ENCODE measurements around the gene OAF.

OAF gene

GRCh38 chr11:120219938-120220746 lies 9.3 kb downstream of the OAF start:
- in situ Hi-C loops (cut with HindIII; ENCODE audit: low sequenced_read_pairs) = no loop called here

DNA sequence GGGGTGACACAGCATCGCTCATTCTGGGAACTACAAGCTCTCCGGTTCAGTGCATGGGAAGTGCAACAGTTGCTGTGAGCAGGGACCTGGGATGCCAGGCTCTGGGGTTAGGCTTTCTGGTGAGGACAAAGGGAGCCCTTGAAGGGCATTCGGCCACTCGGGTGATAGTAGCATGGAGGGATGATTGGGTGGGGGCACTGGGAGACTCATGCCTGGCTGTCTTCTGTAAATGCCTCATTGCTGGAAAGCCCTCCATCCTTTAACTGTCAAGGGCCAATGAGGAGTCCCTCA lies 9.9 kb downstream of the OAF start:
- in situ Hi-C loops (cut with HindIII; ENCODE audit: low sequenced_read_pairs) = no loop called here

DNA sequence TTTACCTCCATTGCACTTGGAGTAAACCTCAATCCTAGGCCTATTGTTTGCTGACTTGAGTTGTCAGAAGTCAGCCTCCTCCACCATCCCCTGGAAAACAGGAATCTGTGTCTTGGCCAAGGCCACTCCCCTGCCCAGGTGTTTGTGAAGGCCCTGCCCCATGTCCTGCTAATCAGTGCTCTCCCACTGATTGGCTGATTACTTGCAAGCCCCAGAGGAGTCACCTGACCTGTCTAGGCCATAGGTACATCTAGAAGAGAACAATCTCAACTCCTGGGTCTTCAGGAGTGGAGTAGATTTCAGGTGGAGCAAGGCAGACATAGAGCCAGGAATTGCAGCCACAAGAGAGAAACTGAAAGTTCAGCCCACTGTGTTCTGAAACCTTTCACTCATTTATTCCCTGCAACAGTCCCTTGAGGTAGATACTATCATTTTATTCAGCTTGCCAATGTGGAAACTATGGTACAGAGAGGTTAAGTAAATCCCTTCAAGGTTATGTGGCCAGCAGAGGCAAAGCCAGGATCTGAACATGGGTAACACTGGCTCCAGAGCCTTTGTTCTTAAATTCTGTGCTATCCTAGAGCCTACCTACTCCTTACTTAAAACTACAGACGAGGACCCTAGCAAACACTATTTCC lies 10.4 kb downstream of the OAF start:
- in situ Hi-C loops (cut with HindIII; ENCODE audit: low sequenced_read_pairs) = no loop called here

DNA sequence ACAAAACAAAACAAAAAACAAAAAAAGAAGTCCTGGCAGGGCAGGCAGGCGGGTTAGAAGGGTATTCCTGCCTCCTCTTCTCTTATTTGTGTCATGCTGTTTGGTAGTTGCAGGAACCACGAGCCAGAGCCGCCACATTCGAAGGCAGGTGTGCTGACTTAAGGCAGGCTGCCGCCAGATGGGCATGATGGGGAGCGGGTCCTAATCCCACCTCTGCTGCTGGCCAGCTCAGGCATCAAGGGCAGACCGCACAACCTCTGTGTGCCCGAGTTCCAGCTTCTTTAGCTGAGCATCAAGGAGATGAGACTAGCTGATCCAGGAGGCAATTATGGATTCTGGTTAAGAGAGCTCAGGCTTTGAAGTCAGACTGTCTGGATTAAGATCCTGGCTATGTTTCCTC lies 12.1 kb downstream of the OAF start:
- in situ Hi-C loops (cut with HindIII; ENCODE audit: low sequenced_read_pairs) = no loop called here

DNA sequence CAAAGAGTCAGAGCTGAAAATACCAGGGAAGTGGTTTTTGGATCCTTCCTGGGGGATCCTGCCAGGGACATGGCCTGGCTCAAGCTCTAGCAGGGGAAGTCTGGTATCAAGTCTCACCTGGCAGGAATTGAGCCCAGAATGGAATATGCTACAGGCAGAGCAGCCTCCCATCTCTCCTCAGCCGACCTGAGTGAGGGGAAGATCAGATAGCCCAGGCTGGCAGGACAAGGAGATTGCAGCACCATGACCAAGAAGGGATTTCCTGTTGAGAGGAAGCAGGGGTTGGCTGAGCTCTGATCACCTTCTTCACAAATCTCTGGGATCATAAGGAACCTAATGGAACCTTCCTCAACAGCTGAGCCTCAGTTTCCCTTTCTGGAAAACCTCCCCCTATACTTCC lies 13.0 kb downstream of the OAF start:
- in situ Hi-C loops (cut with HindIII; ENCODE audit: low sequenced_read_pairs) = no loop called here

- in situ Hi-C loops (cut with HindIII; ENCODE audit: low sequenced_read_pairs) = no loop called here
Measured at GRCh38 chr11:120224361-120224760, 13.5 kb downstream of the OAF start.

DNA sequence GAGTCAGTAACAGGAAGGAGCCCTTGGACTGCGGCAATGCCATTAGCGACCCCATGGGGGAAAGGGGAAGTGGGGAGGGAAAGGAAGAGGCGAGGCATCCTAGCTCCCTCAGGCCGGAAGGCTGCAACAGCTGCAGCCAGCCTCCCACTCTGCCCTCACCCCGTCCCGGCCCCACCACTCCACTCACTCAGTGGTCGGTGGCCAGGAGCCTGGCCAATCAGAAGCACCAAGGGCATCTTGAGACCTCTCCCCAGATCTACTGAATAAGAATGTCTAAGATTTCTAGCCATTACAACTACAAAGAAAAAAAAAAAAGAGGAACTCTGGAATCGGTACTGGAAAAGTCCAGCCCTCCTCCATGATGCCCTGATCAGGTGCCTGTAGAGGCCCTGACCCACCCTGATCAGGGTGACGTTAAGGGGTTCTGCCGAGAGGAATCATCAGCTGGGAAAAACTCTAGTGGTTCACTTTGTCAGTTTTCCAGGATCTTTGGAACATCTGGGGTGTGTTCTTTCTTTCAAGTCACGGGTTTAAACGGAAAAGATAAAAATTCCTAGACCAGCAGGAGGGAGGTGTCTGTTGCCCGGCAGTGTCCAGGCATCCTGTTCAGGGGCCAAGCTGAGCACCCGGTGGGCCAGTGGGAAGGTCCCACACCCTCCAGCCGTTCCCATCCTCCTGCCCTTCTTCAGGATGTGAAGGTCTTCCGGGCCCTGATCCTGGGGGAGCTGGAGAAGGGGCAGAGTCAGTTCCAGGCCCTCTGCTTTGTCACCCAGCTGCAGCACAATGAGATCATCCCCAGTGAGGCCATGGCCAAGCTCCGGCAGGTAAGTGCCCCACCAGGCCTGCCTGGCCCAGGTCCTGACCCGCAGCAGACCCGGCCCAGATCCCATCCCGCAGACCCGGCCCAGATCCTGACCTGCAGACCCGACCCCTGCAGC lies 14.4 kb downstream of the OAF start:
- in situ Hi-C loops (cut with HindIII; ENCODE audit: low sequenced_read_pairs) = loop anchor here (5.0 kb wide), 2 partner anchors 48 to 67 kb away; no protein-coding TSS in a partner anchor

GRCh38 chr11:120226242-120226641 lies 15.4 kb downstream of the OAF start:
- in situ Hi-C loops (cut with HindIII; ENCODE audit: low sequenced_read_pairs) = loop anchor here (5.0 kb wide), 2 partner anchors 49 to 66 kb away; no protein-coding TSS in a partner anchor

GRCh38 chr11:120226714-120227113 lies 15.9 kb downstream of the OAF start:
- in situ Hi-C loops (cut with HindIII; ENCODE audit: low sequenced_read_pairs) = loop anchor here (5.0 kb wide), 2 partner anchors 49 to 66 kb away; no protein-coding TSS in a partner anchor

GRCh38 chr11:120227228-120227852 lies 16.5 kb downstream of the OAF start:
- in situ Hi-C loops (cut with HindIII; ENCODE audit: low sequenced_read_pairs) = loop anchor here (5.0 kb wide), 2 partner anchors 50 to 65 kb away; no protein-coding TSS in a partner anchor

DNA sequence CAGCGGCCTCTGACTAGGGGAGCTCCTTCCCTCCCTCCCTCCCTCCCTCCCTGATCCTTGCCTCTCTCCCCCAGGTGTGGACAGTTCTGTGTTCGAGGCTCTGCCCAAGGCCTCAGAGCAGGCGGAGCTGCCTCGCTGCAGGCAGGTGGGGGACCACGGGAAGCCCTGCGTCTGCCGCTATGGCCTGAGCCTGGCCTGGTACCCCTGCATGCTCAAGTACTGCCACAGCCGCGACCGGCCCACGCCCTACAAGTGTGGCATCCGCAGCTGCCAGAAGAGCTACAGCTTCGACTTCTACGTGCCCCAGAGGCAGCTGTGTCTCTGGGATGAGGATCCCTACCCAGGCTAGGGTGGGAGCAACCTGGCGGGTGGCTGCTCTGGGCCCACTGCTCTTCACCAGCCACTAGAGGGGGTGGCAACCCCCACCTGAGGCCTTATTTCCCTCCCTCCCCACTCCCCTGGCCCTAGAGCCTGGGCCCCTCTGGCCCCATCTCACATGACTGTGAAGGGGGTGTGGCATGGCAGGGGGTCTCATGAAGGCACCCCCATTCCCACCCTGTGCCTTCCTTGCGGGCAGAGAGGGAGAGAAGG lies 18.1 kb downstream of the OAF start:
- in situ Hi-C loops (cut with HindIII; ENCODE audit: low sequenced_read_pairs) = loop anchor here (5.0 kb wide), 2 partner anchors 52 to 63 kb away; no protein-coding TSS in a partner anchor

GRCh38 chr11:120229451-120230424 lies 18.9 kb downstream of the OAF start:
- in situ Hi-C loops (cut with HindIII; ENCODE audit: low sequenced_read_pairs) = loop anchor here (5.0 kb wide), 2 partner anchors 52 to 63 kb away; no protein-coding TSS in a partner anchor

DNA sequence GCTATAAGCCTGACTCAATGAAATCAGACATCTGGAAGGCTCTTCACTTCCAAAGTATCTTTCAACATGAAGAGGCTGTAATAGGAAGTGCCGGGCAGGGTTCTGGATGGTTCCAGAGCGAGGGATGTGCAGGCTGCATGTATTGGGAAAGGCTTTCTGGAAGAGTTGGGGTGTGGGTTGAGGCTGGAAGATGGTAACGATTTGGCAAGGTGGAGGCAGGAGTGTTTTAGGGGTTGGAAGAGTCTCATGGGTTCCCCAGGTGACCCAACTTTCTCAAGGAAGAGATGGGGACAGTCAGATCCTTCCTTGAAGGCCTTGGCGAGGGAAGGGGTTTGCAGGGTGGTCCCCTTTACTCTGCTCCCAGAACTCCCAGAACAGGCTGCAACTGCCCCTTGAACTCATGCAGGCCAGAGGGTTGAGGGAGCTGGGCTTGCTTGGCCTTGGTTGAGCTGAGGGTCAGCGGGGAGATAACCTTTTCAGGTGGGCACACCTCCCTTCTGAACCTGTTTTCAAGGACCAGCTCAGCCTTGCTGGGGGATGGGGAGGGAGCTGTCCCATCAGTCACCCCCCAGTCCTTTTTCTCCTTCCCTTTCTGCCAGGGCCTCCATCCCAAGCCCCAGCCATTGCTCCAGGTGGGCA lies 19.7 kb downstream of the OAF start:
- in situ Hi-C loops (cut with HindIII; ENCODE audit: low sequenced_read_pairs) = no loop called here

DNA sequence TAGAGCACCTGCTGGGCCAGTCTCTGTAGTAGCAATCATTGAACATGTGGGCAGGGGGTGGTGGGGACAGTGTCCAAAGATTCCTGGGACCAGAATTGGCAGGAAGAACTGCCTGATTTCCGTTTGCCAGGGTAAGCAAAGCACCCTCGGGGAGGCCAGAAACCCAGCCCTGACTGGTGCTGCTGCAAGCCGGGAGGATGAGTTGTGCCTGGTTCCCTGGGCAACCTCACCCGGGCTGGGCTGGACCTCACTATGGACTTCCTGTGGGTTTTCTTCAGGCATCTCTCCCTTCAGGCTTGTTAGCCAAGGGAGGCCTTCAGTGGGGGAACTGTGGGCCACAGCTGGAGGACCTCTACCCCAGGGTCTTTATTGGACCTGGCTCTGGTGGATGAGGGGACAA lies 21.1 kb downstream of the OAF start:
- in situ Hi-C loops (cut with HindIII; ENCODE audit: low sequenced_read_pairs) = no loop called here

GRCh38 chr11:120233207-120233803 lies 22.5 kb downstream of the OAF start:
- in situ Hi-C loops (cut with HindIII; ENCODE audit: low sequenced_read_pairs) = no loop called here

DNA sequence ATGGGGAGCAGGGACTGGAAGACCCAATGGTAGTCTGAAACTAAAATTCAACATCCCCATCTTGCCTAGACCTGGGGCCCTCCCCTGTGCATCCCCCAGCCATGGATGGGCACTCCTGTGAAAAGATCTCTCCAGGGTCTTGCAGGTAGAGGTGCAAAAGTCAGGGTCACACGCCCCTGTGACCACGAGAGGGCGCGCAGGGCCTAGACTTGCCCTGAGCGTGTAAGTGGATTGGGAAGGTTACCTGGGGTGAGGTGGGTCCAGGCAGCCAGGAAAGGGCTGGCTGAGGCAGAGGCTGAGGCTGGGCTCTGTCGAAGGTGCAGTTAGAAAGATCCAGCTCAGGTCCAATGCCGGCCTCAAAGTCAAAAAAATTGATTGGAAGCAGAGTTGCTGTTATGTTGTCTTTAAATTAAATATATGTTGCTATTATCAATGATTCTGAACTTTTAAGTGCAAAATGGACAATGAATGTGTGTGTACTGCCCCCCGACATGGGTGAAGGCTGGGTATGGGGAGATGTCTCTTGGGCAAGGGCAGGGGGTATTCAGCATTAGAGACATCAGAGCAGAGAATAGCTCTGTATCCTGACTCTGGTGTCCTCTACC lies 24.3 kb downstream of the OAF start:
- in situ Hi-C loops (cut with HindIII; ENCODE audit: low sequenced_read_pairs) = no loop called here

DNA sequence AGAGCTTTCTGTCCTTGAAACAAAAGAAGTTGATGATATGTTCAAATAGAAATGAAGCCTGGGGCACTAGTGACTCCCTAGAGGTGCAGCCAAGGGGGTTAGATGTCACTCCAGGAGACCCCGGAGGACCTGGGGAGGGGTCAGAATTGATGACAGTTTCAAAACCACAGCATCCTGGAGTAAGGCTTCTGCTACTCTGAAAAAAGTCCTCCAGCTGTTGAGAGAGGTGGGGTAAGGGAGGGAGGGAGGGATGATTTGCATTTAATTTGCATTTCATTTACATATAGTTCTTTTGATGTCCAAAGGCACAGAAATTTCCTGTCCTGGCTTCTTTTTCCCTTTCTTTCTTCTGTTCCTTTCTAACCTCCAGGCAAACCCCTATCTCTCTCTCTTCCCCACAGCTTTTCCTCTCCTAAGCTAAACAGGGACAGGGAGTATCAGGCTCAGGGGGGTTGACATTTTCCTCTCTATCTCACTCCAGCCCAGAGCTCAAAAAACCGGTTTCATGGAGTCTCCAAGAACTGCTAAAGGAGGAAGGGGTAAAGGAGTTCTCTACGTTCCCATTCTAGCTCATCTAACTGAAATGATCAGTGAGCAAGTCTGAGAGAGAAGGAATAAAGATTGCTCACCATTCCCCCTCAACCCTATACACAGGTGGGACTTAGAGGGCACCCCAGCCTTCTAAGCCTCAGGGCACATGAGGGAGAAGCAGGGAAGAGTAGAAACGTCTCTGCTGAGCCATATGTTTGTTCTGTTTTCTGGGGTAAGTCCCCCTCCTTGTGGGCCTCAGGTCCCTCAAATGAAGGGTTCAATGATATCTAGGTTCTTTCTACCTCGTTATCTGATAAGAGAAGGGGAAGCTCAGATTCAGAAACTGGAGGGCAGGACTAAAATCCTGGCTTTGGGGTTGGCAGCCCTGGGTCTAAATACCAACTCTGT lies 25.6 kb downstream of the OAF start:
- in situ Hi-C loops (cut with HindIII; ENCODE audit: low sequenced_read_pairs) = no loop called here
